Uterus (tissue), 2 donors: Measurements from ENCODE around the gene PLPP2.

Source experiments
- CTCF ChIP-seq, 4 experiments: fragments of 200-600 bp in 2 of 4; fragments of 450-650 bp in 2 of 4; sonication (generic) in 2 of 4; IDR thresholded peaks; one replicate each; pipeline ENCODE4 v1.5.1; 2016 to 2019; ENCODE audit warnings: antibody characterized with exemption in 4 of 4, mild to moderate bottlenecking in 2 of 4, moderate library complexity in 1 of 4
- POLR2A ChIP-seq, 2 donors: fragments of 450-650 bp; IDR thresholded peaks; one replicate each; pipeline ENCODE4 v1.6.1; 2016; ENCODE audit warnings: antibody characterized with exemption in 2 of 2, mild to moderate bottlenecking in 1 of 2, moderate library complexity in 1 of 2

- TF ChIP-seq CTCF (IDR thresholded peaks at IDR 0.05): no peak
- TF ChIP-seq POLR2A (IDR thresholded peaks at IDR 0.05): no peak
Observed at GRCh38 chr19:287381-287871, 3.8 kb downstream of the PLPP2 start.
